Ovary (tissue), 9 donors: ENCODE data around the gene TMEM139. TPM values are rescaled to one million over a fixed set of nuclear protein-coding genes. Genes with fewer than 3 reads are reported as not detected.

Experiments used
- DNase-seq, 5 donors: peaks; one replicate each; pipeline ENCODE4 v3.0.0-alpha.2; 2019 to 2020
- H3K27ac ChIP-seq, 2 donors: fragments of 200-600 bp; one replicate each; pipeline versions ENCODE4 v1.5.1 to v1.8.0; 2019 to 2022
- H3K27me3 ChIP-seq: fragments of 200-600 bp; one replicate; pipeline ENCODE4 v1.8.0; 2022
- H3K36me3 ChIP-seq: fragments of 200-600 bp; sonication (generic); one replicate; pipeline ENCODE4 v1.5.1; 2019
- H3K4me1 ChIP-seq: one replicate; pipeline ENCODE4 v1.8.1; 2013; ENCODE audit warnings: mild to moderate bottlenecking, moderate library complexity; ENCODE audit not compliant: insufficient read depth
- H3K4me3 ChIP-seq: fragments of 200-600 bp; sonication (generic); one replicate; pipeline ENCODE4 v1.5.1; 2017
- H3K9me3 ChIP-seq, 2 donors: fragments of 200-600 bp in 1 of 2; sonication (generic) in 1 of 2; one replicate each; pipeline versions ENCODE4 v1.5.1 to v1.8.1; 2013 to 2019; ENCODE audit warnings: mild to moderate bottlenecking in 1 of 2, moderate library complexity in 1 of 2
- EP300 ChIP-seq: sonication (generic); formaldehyde crosslinking; IDR thresholded peaks from one replicate; pipeline ENCODE4 v1.6.1; 2017; ENCODE audit warnings: antibody characterized with exemption
- POLR2A ChIP-seq: fragments of 450-650 bp; IDR thresholded peaks from one replicate; pipeline ENCODE4 v1.6.1; 2017; ENCODE audit warnings: antibody characterized with exemption, mild to moderate bottlenecking, moderate library complexity
- WGBS, 3 donors: extraction: QIAGEN DNeasy Blood & Tissue Kit in 1 of 3; methylation state at CpG; one replicate each; pipeline versions ENCODE4 v1.1.5 to v1.1.7; 2013 to 2017; 5-methylcytosine and 5-hydroxymethylcytosine counted together
- intact Hi-C, 4 donors: fragments of 100-400 bp; cut with DNase I; formaldehyde crosslinking; loops; one replicate each; pipeline versions ENCODE4 v1.11.0 to v1.15.1; 2022 to 2023
- polyA plus RNA-seq, 2 donors: library from polyadenylated mRNA; stranded (reverse); fragments of 200-250 nt in 1 of 2; fragments of 350-450 nt in 1 of 2; fragmentation: Illumina TruSeq in 1 of 2; extraction: RNeasy Lipid Tissue Mini Kit (QIAGEN cat#74804) in 1 of 2; gene quantifications; one replicate each; pipeline ENCODE4 v1.2.3, GENCODE V29; 2013 to 2014
- total RNA-seq, 7 donors: library from RNA; depleted of rRNA in 2 of 7; stranded (reverse); fragments of >200 nt in 2 of 7; fragmentation: NEBNext Ultra II Directional in 3 of 7; extraction: Animal tissue kit (Norgen Biotek cat#: 25700) in 3 of 7; gene quantifications; one replicate each; pipeline versions ENCODE4 v1.1.0 to v1.2.4, GENCODE V29; 2016 to 2023
- TF ChIP-seq, protein P1 (sequence below), 3 donors: fragments of 450-650 bp in 2 of 3; fragments of 200-600 bp in 1 of 3; IDR thresholded peaks; one replicate each; pipeline versions ENCODE4 v1.5.1 to v1.8.0; 2016 to 2022; ENCODE audit warnings: antibody characterized with exemption in 3 of 3, mild to moderate bottlenecking in 1 of 3
- donor health status: DM: no; HTN: no; CAD: no; lungs with moderate emphysema.
- donor health status: DM: no; HTN: no; CAD: no.
- donor health status: Bipolar disorder and iron deficiency.
- donor health status: DM: yes; HTN: yes; CAD: no.
- donor health status: DM: no; HTN: no; CAD: no.
- donor health status: DM: yes; HTN: yes; CAD: no.

TMEM139 gene
- total and polyA plus RNA-seq, 9 donors = 0.35 to 10.8 (median 0.61) TPM

- Histone ChIP-seq H3K4me3 (no peak overlapping the region), H3K27me3 (no peaks in the 10 kb centered on the region), H3K9me3 (no peaks in the 10 kb centered on the region), H3K4me1 (peaks cover 1% of the 10 kb centered on the region), H3K36me3 (no peaks in the 10 kb centered on the region), H3K27ac (no peak overlapping the region)
- TF ChIP-seq, protein P1, sequence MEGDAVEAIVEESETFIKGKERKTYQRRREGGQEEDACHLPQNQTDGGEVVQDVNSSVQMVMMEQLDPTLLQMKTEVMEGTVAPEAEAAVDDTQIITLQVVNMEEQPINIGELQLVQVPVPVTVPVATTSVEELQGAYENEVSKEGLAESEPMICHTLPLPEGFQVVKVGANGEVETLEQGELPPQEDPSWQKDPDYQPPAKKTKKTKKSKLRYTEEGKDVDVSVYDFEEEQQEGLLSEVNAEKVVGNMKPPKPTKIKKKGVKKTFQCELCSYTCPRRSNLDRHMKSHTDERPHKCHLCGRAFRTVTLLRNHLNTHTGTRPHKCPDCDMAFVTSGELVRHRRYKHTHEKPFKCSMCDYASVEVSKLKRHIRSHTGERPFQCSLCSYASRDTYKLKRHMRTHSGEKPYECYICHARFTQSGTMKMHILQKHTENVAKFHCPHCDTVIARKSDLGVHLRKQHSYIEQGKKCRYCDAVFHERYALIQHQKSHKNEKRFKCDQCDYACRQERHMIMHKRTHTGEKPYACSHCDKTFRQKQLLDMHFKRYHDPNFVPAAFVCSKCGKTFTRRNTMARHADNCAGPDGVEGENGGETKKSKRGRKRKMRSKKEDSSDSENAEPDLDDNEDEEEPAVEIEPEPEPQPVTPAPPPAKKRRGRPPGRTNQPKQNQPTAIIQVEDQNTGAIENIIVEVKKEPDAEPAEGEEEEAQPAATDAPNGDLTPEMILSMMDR (IDR thresholded peaks at IDR 0.05) = no peak
- no peak for TF ChIP-seq POLR2A
- TF ChIP-seq EP300 = no peak
- no peak for DNase-seq
- intact Hi-C loops = loop anchor here in 1 of 4 donors (5.0 kb wide), 1 partner anchor 179 kb away; no protein-coding TSS in a partner anchor
- WGBS, 3 donors = 87 to 96% (median 89%) methylated on average over 1 of the region's 1 CpG
Measured at GRCh38 chr7:143238289-143238980, 46.3 kb upstream of the TMEM139 start.

DNA sequence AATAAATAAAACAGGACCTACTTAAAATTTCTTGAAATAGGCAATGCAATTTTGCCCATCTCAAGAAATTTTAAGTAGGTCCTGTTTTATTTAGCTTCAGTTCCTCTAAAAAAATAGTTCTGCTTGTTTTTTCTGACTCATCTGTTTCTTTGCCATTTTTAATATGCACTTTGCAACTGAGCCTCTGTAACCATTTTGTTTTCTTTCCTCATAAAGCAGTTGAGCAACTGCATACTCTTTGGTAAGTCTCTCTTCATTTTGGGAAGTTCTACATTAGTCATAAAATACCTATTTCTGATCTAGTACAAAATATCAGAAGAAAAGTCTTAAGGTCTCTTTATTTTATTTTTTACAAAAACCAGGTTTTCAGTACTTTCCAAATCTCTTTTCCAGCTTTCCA, 44.9 kb upstream of the TMEM139 start:
- intact Hi-C loops = loop anchor here (5.0 to 10.0 kb wide), 2 partner anchors 65 to 177 kb away; no protein-coding TSS in a partner anchor
- DNase-seq = no peak
- Histone ChIP-seq H3K4me3 (no peak overlapping the region), H3K27me3 (no peaks in the 10 kb centered on the region), H3K4me1 (peaks cover 1% of the 10 kb centered on the region), H3K27ac (no peak overlapping the region), H3K9me3 (no peaks in the 10 kb centered on the region), H3K36me3 (no peaks in the 10 kb centered on the region)
- TF ChIP-seq EP300 (no peak), POLR2A (no peak)
- TF ChIP-seq, protein P1 (IDR thresholded peaks at IDR 0.05) = no peak

- peak; percentile 37 to 73 (median 61) for DNase-seq
- no peaks in the 10 kb centered on the region for H3K9me3 ChIP-seq
- intact Hi-C loops = loop anchor here (5.0 to 10.0 kb wide), 2 partner anchors 64 to 177 kb away; no protein-coding TSS in a partner anchor
- H3K27ac ChIP-seq = no peak overlapping the region
- no peaks in the 10 kb centered on the region for H3K36me3 ChIP-seq
- no peak overlapping the region for H3K4me3 ChIP-seq
- 7 to 16% (median 10%) methylated on average over 9 of the region's 9 CpGs for WGBS, 3 donors
- TF ChIP-seq, protein P1 (IDR thresholded peaks at IDR 0.05) = peak; percentile 61 to 76 (median 73)
- no peak for TF ChIP-seq POLR2A
- no peak for TF ChIP-seq EP300
- H3K27me3 ChIP-seq = no peaks in the 10 kb centered on the region
- H3K4me1 ChIP-seq = peaks cover 1% of the 10 kb centered on the region
Measured at GRCh38 chr7:143240291-143241168, 44.2 kb upstream of the TMEM139 start.

GRCh38 chr7:143242306-143242705, 42.5 kb upstream of the TMEM139 start:
- TF ChIP-seq, protein P1 (IDR thresholded peaks at IDR 0.05) = no peak
- TF ChIP-seq POLR2A (no peak), EP300 (no peak)
- Histone ChIP-seq H3K27me3 (no peaks in the 10 kb centered on the region), H3K4me3 (no peak overlapping the region), H3K4me1 (peaks cover 1% of the 10 kb centered on the region), H3K9me3 (no peaks in the 10 kb centered on the region), H3K27ac (no peak overlapping the region), H3K36me3 (no peaks in the 10 kb centered on the region)
- 83 to 84% (median 83%) methylated on average over 11 of the region's 11 CpGs for WGBS, 3 donors
- DNase-seq = no peak
- intact Hi-C loops = loop anchor here (5.0 to 10.0 kb wide), 2 partner anchors 62 to 175 kb away; no protein-coding TSS in a partner anchor
